HS-27A (cell line): ENCODE measurements around the gene IGF1R.

Experiments used
- DNase-seq: peaks from one replicate; pipeline ENCODE4 v3.0.0-alpha.2; 2012; ENCODE audit warnings: low read depth, missing footprints

Gene IGF1R

DNA sequence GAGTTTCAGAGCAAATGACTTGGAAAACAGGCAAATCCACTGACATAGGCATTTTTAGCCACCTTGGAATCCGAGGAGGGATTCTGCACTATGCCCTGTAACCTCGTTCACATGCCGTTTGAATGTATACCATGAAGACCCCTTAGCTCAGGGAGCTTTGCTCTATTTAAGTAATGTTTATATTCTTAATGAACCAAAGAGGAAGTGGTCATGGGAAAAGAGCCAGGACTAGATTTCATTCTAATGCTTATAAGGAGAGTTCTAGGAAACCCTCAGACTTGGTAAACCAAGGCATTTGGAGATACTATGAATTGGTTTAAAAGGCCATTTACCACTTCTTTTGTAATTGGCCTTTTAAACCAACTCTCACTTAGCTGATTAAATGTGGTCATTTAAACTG, 178.9 kb downstream of the IGF1R start:
- no peak for DNase-seq

DNA sequence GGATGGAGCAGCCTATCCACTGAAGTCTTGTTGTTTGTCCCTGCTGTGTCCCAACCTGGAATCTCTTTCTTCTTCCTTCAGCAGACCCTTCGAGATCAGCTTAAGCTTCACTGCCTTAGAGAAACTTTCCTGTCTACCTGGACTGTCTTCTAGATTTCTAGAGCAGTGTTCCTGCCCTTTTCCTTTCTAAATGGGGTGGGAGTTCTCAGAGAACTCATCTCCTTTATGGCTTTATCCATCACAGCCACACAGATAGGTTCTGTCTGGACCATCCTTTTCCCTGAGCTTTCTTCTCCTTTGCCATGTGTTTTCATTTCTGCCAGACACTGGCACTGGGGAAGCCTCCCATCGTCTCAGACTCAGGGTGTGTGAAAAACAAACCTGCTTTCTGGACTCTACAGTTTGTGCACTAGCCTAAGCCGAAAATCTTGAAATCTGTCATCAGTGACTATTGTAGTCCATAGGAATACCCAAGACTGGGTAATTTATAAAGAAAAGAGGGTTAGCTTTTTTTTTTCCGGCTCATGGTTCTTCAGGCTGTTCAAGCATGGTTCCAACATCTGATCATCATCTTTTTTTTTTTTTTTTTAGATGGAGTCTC, 181.8 kb downstream of the IGF1R start:
- DNase-seq, result no peak

DNA sequence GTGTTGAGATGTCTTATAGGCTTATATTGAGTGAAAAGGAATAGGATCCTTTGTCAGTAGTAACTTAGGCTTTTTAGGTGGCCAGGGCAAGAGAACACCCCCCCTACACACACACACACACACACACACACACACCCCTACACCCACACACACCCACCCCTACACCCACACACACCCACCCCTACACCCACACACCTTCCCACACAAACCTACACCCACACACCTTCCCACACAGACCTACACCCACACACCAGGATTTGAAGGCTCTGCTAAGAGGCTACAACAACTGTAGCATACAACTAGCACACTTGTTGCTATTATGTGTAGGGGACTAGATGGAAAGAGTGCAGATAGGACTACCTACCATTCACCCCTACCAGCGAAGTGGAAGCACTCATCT, 186.6 kb downstream of the IGF1R start:
- DNase-seq, result no peak

DNA sequence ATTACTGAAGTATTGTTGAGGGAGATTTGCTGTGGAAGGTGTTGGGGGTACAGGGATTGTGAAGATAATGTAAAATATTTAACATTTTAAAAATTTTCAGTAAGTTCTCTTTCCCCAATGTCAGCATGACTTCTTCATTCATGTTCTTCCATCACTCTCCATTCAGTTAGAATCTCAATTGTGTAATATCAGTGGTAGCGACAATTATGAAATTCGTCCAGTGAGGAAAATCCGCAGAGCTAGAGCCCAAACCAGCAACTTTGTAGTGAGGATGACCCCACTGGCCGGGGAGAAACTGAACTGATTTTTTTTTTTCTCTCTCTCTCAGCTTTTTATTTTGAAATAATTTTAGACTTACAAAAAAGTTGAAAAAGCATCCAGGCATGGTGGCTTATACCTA, 187.5 kb downstream of the IGF1R start:
- no peak for DNase-seq

DNA sequence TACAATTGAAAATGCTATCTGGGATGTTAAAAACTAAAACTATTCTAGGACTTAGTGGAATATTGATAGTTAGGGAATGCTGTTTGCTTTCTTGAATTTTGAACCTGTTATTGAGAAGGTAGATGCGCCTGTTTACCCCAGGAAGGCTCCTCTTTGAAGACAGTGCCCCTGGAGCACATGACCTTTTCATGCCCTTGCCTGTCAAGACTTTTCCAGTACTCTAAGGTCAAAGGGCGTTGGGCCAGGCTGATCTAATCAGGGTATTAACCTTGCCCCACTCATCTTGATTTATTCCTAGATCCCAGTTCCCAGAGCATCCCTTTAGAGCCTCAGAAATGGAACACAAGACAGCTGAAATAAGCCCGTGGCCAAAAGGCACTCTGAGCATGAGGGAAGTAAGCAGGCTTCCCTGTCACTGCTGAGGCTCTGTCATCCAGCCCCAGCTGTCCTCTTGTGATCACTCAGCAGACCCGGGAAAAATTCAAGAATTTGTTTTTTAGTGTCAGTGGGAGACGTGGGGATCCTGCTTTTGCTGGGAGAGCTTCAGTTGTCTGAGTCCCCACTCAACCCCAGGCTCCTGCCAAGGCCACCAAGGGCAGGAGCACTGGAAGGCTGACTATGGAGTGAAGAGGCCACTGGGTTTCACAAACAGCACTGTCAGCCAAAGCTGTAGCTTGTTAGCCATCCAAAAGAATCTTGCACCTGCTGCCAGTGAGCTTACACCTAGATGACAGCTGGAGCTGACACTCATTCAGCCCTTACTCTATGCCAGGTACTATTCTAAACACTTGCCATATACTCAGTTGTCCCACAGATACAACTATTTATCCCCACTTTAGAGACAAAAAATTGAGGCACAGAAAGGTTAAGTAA, 190.3 kb downstream of the IGF1R start:
- DNase-seq, result no peak

DNA sequence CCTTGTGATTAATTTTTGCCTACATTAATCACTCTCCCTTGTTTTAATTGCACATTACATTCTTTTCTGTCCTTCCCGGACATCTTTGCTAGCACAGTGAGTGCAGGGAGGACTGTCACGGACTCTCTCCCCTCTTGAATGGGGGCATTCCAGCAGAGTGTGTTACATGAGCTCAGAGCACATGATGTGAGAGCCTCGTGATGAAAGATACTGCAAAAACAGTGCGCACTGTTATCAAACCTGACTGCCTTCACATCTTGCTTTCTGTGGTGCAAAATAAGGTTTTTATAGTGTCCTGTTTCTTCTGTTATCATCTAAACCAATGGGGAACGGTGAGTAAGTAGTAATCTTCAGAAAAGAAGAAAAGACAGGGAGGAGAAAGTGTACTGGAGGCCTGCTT, 191.7 kb downstream of the IGF1R start:
- DNase-seq, result no peak

DNA sequence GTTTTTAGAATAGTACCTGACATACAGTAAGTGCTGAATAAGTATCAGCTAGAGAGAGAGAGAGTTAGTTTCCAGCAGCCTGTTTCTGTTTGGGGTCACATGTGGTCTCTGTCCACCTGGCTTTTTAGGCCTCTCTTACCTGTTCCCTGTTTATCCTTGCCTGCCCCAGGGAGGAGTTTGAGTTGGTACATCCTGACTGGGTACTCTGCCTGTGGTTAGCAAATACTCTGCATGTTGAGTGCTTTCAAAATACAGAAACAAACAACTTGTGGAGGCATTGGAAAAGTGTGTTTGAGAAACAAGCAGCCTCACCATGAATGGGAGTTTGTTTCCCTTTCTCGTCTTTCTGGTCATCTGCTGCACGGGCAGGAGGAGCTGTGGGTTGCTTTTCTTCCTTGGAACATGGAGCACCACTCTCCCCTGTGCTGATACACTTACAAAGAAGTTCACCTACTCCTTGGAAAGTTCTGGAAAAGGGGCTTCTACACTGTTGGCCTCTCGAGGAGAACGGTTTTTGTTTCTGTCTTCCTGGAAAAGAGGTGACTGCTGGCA, 193.2 kb downstream of the IGF1R start:
- no peak for DNase-seq

DNA sequence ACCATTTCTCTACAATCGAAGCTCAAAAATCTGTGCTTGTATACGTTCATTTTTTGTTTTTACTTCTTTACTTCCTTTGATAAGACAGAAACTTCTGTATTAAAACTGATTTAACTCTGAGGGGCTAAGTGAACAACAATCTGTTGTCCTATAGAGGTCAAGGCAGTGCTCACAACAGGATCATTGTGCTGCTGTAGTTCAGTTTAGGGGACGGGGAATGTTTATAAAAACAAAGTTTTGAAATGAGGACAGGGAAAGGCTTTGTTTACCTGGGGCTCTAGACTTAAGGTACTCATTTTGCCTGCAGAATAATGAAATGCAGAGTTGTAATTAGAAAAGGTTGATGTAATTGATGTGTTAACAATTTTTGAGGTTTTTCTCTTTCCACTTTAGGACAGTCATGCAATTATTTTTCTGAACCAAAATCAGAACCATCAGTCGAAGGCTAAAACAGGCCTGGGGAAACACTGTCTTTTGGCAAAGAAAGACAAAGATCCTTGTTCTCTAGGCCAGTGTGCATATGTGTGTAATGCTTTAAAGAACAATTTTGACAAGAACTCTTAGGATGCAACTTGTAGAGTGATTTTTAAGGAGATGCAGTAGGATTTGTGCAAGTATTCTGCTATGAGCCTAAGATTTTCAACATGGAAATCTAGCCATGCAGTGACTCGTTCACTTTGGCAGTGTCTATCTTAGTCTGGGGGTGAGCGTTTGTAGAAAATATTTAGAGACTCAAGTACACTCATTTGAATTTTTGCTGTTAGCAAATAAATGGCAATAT, 194.0 kb downstream of the IGF1R start:
- DNase-seq, result no peak

DNA sequence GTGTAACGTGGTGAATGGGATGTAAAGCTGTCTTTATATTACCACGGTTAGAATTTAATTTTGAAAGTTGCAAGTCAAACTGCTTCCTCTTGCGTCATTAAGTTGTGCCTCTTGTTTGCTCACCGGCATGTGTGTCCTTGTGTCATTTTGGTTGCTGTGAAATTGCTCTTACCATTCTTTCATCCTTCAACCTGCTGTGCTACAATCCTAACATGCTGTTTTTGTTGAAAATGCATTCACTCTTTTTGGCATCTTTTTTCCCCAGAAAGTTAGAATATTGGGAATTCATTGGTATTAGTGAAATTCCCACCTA, 194.6 kb downstream of the IGF1R start:
- no peak for DNase-seq

DNA sequence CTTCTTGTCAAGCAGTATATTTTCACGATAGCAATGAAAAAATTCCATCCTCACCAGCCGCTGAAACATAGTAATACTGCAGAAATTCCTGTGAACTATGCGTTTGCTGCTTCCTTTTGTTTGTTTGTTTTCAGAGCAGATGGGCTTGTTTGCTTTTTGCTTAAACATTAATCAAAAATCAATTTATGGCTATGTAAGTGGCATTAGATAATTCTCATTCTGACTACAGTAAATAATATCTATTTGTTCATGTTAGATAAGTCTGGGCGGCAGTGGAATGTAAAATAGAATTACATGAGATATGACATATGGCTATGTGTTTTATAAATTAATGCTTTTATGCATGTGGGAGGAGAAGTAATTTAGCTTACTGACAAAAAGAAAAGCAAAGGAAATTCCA, 195.5 kb downstream of the IGF1R start:
- DNase-seq, result no peak

DNA sequence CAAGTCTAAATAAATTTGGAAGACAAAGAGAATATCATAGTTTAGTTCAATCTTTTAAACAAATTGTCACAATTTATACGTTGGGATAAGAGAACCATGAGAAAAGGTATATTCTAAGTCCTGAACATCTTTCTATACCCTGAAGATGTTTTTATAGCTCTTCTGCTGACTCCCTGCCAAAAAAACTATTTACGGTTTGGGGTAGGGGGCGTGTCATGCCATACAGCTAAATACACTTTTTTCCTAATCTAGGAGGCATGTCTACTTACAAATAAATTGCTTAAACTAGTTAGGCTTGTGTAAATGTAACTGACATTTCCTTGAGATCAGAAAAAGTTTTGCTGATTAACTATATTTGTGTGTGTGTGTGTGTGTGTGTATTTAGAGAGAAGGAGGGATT, 195.9 kb downstream of the IGF1R start:
- DNase-seq, result no peak

DNA sequence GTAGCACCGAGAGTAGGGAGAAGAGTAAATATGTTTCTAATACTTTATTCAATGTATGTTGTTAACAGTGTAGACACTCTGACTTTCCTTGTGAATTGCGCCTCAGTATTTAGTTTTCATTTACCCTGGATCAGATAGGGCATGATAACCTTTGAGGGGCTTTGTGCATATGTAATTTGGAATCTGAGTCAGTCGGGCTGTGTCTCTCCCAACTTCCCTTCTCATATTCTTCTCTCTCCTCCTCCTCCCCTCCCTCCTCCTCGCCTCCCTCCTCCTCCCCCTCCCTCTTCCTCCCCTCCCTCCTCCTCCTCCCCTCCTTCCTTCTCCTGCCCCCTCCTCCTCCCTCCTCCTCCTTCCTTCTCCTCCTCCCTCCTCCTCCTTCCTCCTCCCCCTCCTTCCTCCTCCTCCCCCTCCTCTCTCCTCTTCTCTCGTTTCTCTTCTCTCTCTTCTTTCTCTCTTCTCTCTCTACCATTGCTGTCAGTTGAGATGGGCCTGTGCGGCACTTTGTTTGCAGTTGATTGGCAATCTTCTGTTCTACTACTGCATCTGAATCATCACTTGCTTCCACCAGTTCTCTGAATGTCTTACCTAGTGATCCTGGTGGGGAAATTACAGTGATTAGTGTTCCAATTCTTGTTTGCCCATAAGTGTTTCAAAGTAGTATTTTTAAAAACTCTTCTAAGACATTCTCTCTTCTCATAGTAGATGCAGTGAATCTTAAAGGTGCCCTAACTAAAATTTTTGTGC, 197.0 kb downstream of the IGF1R start:
- DNase-seq, result no peak

DNA sequence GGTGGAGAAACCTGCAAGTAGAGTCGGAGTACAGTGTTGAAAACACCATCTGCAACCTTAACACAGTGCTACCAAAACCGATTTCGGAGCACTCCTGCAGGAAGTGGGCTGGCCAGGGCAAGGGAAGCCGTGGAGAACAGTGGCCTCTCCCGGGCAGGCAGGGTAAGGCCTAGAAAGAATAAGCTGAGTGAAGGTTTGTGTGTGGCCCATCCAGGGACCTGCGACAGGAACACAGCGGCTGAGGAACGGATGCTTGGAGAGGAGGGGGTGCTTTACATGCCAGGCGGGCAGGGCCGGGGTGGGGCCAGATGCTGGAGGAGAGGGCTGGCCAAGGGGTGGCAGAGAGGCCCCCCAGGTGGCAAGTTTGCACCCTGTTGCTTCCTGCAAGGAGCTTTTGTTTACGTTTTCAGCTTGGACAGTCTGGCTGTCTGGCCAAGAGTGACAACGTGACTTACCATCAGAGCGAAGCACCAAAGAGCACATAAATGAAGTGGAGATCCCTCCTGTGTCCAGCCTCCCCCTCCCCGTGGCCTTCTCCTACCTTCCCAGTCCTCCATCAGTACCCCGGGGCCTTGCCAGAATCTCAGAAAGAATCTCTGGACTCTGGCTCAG, 202.7 kb downstream of the IGF1R start:
- DNase-seq, result peak; percentile 48

DNA sequence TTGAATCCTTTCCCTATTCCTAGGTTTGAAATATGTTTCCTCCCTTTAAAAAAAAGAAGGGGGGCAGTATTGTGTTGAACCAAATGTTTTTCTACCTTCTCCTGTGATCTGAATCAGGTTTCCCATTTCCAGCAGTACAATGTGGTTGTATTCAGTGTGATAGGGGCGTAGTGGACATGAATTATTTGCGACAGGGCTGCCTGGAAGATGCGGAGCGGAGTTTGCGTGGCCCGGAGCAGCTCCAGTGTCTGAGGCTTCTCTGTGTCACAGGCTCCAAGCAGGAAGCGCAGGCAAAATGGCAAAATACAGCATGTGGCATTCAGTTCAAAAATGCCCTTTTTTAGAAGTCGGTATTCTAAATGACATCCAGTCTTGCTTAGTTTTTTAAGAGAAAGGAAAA, 204.8 kb downstream of the IGF1R start:
- peak; percentile 73 for DNase-seq

DNA sequence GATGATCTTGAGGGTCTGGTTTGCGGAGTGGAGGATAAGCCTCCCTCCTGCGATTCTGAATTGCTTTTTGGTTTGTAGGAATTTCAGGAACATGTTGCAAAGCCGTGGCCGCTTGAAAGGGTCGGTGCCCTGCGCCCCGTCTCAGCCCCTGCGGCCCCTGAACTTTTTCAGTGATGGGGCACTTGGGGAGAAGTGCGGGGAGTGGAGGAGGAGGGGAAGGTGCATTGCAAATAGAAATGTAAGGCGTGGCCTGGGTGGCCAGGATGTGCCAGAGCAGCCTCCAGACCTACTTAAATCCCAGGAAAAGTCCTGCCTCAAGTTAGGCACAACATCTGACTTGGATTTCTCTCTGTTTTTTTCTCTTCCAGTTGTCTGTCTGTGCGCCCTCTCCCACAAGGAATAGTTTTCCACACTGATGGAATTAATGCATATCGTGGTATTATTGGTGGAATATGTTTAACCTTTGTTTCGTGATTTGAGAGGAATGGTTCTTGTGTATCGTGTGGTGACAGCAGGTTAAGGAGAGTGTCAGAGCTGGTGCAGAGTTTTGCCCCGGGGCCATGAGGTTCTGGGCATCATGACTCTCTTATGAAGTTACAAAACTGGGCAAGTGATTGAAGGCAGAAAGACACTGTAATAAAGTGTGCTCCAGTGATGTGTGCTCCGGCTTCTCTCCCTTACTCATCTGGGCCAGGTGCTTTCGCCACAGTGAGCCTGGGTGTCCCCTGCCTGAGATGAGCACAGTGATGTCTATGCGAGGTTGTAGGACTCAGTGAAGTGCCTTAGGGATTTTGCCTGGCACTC, 205.5 kb downstream of the IGF1R start:
- DNase-seq, result no peak

DNA sequence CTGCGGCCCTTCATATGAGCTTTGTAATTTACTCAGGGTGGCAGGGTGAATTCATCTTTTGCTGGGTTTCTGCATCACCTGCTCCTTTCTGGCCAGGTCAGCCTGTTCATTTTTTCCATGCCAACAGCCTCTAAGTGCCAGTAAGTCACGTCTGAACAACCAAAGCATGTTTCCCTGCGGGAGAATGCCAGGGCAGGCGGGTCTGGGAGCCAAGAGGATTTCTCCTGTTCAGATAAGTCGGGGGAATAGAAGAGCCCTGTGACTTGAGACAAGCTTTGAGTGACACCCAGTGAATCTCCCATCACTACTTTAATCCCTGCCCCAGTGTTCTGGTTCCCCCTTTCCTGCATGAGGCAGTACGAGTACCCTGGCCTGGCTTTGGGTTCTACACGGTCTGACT, 206.2 kb downstream of the IGF1R start:
- DNase-seq, result no peak

DNA sequence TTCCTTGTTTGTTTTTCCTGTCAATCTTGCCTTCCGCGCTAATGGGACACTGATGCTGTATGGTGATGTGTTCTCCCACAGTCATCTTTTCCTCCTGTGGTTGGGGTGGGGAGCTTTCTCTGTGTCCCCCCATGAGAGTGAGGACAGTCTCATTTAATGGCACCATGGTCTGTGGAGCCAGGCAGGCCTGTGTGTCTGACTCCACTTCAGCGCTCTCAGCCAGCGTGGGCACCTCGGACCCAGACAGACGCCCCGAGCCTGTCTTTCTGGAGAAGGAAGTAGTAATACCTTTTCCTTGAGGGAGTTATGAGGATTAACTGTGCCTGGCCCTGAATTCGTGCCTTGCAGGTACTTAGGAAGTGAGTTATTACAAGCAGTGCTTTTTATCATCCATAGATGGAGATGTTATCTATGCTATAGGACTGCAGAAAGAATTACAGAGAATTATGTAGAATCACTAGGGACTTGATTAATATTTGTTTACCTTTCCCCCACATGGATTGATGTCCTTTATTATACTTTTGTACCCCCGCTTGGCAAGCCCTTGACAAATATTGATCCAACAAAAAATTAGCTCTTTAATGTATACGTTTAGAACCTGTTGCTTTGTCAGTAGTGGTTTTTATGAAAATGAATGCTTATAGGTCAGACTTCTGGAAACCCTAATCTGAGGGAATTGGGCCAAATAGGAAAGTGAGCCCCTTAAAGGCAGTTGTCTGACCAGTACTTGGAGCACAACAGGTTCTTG, 206.9 kb downstream of the IGF1R start:
- DNase-seq, result no peak

DNA sequence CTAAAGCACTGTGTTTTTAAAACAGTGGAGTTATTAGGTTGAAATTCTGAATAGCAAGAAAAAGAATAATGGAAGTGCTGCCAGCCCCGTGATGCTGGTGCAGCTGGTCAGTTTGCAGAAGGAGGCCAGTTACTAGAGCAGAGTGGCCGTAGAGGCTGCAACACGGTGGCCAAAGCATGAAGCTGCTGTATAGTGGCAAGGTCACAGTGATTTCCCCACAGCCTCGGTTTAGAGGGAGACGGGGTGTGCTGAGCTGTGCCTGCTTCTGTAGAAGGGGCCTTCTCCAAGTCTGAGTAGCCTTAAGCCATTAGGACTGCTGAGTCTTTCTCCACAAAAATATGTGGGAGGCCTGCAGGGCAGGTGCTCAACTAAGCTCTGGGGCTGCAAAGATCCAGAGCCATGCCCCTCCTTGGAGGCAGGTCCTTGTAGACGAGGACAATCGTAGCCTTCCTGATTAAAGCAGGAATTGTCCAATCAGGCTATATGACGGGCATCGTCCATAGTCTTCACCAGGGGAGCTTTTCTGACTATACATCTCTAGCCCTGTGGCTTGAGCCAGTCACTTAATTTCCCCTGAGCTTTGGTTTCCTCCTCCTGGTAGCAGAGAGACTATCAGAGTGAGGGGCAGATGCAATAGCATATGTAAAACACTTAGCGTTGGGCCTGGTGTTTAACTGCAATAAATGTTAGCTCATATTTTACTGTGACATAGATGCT, 207.6 kb downstream of the IGF1R start:
- DNase-seq, result no peak

DNA sequence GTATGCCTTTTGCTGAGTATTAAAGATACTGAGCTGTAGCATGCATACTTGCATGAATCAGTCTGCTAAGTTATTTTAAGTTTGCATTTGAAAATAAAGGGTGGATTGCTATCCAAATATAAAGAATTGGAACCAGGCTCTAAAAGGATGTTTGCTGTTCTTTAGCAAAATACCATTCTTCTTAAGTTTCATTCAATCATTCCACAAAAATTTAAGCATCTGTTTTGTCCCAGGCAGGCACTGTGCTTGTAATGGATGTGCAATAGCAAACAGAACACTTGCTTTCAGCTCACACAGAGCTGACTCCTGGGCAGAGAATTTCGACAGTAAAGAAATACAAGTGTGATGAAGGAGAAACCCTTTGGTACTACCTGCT, 208.2 kb downstream of the IGF1R start:
- peak; percentile 87 for DNase-seq

DNA sequence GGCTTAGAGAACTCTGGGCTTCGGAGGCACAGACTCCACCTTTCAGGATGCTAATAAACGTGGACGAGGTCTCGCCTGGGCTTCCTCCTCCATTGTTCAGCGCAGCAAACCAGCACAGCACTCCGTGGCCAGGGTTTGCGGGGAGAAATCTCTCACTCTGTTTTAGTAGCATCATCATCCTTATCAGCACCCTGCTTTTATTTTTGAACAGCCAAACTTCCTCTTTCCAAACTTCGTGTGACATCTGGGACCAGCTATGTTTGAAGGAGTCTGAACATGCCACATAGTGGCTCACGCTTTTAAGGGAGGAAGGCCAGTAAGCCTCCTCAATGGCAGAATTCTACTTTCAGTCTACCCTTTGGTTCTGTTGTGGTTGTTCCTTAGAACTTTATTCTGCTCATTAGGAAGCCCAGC, 210.3 kb downstream of the IGF1R start:
- DNase-seq, result no peak
